ENCODE data around the gene IFI6.
"Not testable (repeated sequence)": the region's sequence is repeated elsewhere in the genome, so short reads cannot be mapped to it uniquely, and the experiment has no call there.

Gene IFI6

DNA sequence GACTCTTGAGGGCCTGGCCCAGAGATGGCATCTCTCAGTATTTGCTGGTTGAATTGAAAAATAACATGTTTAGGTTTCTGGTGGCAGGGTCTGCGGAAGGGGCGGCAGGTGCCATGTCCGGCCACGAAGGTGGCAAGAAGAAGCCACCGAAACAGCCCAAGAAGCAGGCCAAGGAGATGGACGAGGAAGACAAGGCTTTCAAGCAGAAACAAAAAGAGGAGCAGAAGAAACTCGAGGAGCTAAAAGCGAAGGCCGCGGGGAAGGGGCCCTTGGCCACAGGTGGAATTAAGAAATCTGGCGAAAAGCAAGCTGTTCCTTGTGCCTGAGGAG, 22.7 kb downstream of the IFI6 start:
- DNase-seq: no peak

DNA sequence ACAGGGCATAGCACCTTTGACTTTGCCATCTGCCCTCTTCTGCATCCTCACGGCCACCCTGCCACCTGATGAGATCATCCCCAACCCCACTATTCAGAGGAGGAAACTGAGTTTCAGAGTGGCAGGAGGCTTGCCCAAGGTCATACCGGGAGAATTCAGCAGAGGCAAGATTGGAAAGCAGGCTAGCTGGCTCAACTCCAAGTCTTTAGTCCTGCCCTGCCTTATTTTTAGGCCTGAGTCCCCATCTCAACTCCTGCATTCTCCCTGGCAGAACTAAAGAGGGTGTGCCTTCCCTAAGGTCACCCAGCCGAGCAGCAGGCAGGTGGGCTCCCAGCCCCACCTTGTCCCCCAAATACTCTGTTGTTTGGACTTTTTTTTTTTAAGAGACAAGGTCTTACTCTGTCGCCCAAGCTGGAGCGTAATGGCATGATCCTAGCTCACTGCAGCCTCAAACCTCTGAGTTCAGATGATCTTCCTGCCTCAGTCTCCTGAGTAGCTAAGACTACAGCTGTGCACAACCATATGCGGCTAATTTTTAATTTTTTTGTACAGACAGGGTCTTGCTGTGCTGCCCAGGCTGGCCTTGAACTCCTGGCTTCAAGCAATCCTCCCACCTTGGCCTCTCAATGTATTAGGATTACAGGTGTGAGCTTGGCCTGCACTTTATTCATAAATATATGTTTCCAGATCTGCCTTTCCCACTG, 23.2 kb downstream of the IFI6 start:
- DNase-seq: no peak

DNA sequence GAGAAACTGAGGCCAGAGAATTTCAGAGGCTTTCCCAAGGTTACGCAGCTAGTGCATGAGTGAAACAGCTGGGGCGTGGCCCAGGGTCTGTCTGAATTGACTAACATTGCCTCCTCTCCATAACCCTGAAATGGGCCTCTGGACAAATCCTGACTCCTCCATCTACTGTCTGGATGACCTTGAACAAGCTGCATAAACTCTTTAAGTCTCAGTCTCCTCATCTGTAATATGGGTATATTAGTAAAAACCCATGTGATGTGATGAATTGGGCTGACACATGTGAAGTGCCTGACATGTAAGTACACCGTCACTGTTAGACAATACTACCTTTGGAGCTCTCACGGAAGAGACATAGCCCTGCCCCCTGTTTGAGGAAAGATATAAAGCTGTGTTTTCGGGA, 24.7 kb downstream of the IFI6 start:
- DNase-seq: no peak

- no peak for DNase-seq
Observed at GRCh38 chr1:27646676-27647075, 25.3 kb downstream of the IFI6 start.

DNA sequence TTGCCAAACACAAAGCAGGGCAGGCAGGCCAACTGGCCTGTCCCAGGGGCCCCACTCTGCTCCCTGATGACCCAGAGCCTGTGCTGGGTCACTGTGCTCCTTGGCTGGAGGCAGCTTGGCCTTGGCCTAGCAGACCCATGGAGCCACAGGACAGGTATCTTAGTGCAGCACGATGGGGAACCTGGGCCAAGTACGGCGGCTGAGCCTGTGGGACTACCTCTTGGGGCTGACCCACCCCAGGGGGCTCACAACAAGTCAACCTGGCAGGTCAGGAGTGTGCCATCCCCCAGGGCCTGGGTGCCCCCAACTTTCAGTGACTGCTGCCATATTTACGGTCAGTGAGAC, 26.9 kb downstream of the IFI6 start:
- DNase-seq: no peak

GRCh38 chr1:27644369-27645070, 27.5 kb downstream of the IFI6 start:
- no peak for DNase-seq

DNA sequence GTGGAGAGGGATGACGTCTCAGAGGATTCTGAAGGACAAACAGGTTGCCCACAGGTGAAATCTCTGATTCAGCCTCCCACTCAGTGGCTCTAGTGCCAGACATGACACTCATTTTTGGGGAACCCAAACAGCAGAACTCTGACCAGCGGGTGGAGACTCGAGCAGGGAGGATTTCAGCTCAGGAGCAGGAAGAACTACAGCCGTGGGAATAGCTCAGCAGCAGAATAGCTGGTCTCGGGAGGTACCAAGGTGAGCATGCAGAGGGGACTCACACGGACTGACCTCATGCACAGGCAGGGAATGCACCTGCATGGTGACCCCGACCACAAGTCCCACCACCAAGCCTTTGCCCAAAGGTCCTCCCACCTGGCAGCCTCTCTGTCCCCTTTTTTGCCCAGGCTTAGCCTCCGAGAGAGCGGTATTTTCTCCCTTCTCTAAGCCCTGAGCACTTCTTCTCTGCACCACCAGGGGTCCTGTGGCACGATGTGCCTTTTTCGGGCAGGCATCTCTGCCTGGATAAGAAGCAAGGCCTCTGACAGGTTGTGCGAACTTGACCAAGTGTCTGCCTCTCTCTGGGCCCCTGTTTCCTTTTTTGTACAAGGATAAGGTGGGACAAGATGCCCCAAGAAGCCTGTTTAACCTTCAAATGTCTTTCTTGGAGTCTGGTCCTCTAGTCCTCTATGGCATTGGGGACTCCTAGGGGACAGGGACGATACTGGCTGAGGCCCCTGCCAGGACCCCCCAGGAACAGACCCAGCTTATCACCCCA, 28.2 kb downstream of the IFI6 start:
- DNase-seq: peak; percentile 81

- DNase-seq: not testable (repeated sequence)
Observed at GRCh38 chr1:27640514-27640913, 31.5 kb downstream of the IFI6 start.

GRCh38 chr1:27638805-27639204, 33.2 kb downstream of the IFI6 start:
- no peak for DNase-seq

GRCh38 chr1:27638047-27638734, 33.8 kb downstream of the IFI6 start:
- no peak for DNase-seq

- DNase-seq: no peak
Observed at GRCh38 chr1:27635396-27636142, 36.4 kb downstream of the IFI6 start.

DNA sequence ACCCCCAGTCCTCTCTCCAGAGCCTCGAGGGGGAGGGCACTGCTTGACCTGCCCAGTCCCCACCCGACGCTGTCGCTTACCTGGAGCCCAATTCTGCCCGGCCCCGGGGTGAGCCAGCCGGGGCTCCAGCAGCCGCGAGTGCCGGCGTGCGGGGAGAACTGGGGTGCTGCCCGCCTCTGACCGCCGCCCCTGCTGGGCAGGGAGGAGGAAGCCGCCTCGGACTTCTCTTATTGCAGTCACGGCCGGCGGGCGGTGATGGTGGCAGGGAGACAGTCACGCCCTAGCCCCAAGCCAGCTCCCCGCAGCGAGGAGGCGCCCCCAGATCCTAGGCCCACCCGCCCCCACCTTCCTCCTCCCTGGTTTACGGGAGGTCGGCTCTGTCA, 37.0 kb downstream of the IFI6 start, which contains the start of gene FGR:
Gene FGR, minus strand, starts transcription at position 201 of the 383 bp plus-strand sequence. CDS start 11,269 bp downstream, outside the sequence.
- no peak for DNase-seq

DNA sequence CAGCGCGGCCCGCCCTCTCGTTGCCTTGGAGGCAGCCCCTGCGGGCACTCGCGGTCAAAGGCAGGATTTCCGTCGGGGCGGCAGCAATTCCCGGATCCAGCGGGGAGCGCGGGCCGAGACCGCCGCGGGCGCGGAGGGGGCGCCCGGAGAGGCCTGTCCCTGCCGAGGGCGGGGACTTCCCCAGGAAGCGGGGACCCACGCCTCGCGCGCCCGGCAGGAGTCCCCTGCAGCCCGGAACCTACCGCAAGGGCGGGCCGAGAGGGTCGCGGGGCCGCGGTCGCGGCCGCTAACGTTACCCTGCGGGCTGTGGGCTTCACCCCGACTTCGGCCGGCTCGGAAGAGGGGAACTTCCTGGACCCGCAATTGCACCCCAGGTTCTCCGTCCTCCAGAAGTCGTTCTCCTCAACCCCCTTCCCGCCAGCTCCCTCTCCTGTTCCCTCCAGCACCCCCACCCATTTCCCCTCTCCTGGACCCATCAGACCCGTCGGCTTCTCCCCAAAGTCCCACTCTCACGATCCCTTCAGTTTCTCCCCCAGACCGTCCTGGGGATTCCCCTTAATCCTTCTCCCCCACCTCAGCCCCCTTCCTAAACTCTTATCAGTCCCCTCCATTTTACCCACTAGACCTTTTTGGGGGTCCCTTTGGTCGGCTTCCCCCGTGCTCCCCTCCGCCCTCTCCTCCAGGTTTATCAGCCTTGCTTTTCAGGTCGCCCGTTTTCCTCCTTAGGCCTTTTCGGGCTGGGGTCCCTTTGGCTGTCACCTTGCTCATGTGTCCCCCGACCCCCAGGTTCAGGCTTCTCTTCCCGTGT, 37.6 kb downstream of the IFI6 start:
- DNase-seq: peak; percentile 58

GRCh38 chr1:27633640-27634176, 38.3 kb downstream of the IFI6 start:
- no peak for DNase-seq

GRCh38 chr1:27633298-27633610, 38.7 kb downstream of the IFI6 start:
- no peak for DNase-seq

GRCh38 chr1:27632387-27633297, 39.4 kb downstream of the IFI6 start:
- peak; percentile 36 for DNase-seq

- no peak for DNase-seq
Observed at GRCh38 chr1:27630859-27631491, 41.0 kb downstream of the IFI6 start.

- no peak for DNase-seq
Observed at GRCh38 chr1:27628712-27629111, 43.3 kb downstream of the IFI6 start.

DNA sequence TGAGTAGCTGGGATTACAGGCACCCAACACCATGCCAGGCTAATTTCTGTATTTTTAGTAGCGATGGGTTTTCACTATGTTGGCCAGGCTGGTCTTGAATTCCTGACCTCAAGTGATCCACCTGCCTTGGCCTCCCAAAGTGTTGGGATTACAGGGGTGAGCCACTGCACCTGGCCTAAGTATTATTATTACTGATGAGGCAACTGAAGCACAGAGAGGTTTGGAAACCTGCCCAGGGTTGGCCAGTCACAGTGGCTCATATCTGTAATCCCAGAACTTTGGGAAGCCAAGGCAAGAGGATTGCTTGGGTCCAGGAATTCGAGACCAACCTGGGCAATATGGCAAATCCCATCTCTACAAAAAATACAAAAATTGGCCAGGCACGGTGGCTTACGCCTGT, 44.3 kb downstream of the IFI6 start:
- DNase-seq: not testable (repeated sequence)

GRCh38 chr1:27627061-27627460, 44.9 kb downstream of the IFI6 start:
- DNase-seq: no peak
